ENCODE data around the gene CAV1. TPM values are rescaled to one million over a fixed set of nuclear protein-coding genes. Genes with fewer than 3 reads are reported as not detected.

CAV1 gene
- total RNA-seq, 1 donor from 2014 or later: 502 TPM

- no peak overlapping the region for H3K4me3 Mint-ChIP-seq (ENCODE audit: unreplicated experiment)
- H3K27ac Mint-ChIP-seq (ENCODE audit: unreplicated experiment): peak overlapping the region; percentile 21
- peaks cover 27% of the 10 kb centered on the region for H3K36me3 Mint-ChIP-seq (ENCODE audit: unreplicated experiment)
- no peak for TF ChIP-seq CTCF (IDR thresholded peaks at IDR 0.05)
- DNase-seq (ENCODE audit: extremely low spot score, unreplicated experiment): no peak
- H3K27me3 Mint-ChIP-seq (ENCODE audit: unreplicated experiment): no peaks in the 10 kb centered on the region
- no peaks in the 10 kb centered on the region for H3K9me3 Mint-ChIP-seq (ENCODE audit: unreplicated experiment)
- peaks cover 60% of the 10 kb centered on the region for H3K4me1 Mint-ChIP-seq (ENCODE audit: unreplicated experiment)
Measured at GRCh38 chr7:116505278-116505677, 19.6 kb upstream of the CAV1 start.

- no peak for TF ChIP-seq CTCF (IDR thresholded peaks at IDR 0.05)
- Mint-ChIP-seq H3K9me3 (ENCODE audit: unreplicated experiment) (no peaks in the 10 kb centered on the region), H3K36me3 (ENCODE audit: unreplicated experiment) (peaks cover 27% of the 10 kb centered on the region), H3K4me3 (ENCODE audit: unreplicated experiment) (no peak overlapping the region), H3K27me3 (ENCODE audit: unreplicated experiment) (no peaks in the 10 kb centered on the region), H3K4me1 (ENCODE audit: unreplicated experiment) (peaks cover 61% of the 10 kb centered on the region), H3K27ac (ENCODE audit: unreplicated experiment) (no peak overlapping the region)
- no peak for DNase-seq (ENCODE audit: extremely low spot score, unreplicated experiment)
Measured at GRCh38 chr7:116505823-116506222, 19.0 kb upstream of the CAV1 start.

- Mint-ChIP-seq H3K27me3 (ENCODE audit: unreplicated experiment) (no peaks in the 10 kb centered on the region), H3K9me3 (ENCODE audit: unreplicated experiment) (no peaks in the 10 kb centered on the region), H3K36me3 (ENCODE audit: unreplicated experiment) (peaks cover 24% of the 10 kb centered on the region), H3K4me3 (ENCODE audit: unreplicated experiment) (no peak overlapping the region), H3K27ac (ENCODE audit: unreplicated experiment) (peak overlapping the region; percentile 53), H3K4me1 (ENCODE audit: unreplicated experiment) (peaks cover 58% of the 10 kb centered on the region)
- no peak for DNase-seq (ENCODE audit: extremely low spot score, unreplicated experiment)
- TF ChIP-seq CTCF (IDR thresholded peaks at IDR 0.05): no peak
Measured at GRCh38 chr7:116509982-116510579, 14.8 kb upstream of the CAV1 start.

GRCh38 chr7:116510795-116511194 is 14.0 kb upstream of the CAV1 start:
- peaks cover 56% of the 10 kb centered on the region for H3K4me1 Mint-ChIP-seq (ENCODE audit: unreplicated experiment)
- H3K27ac Mint-ChIP-seq (ENCODE audit: unreplicated experiment): peak overlapping the region; percentile 94
- no peaks in the 10 kb centered on the region for H3K9me3 Mint-ChIP-seq (ENCODE audit: unreplicated experiment)
- no peak for TF ChIP-seq CTCF (IDR thresholded peaks at IDR 0.05)
- DNase-seq (ENCODE audit: extremely low spot score, unreplicated experiment): no peak
- H3K36me3 Mint-ChIP-seq (ENCODE audit: unreplicated experiment): peaks cover 18% of the 10 kb centered on the region
- H3K4me3 Mint-ChIP-seq (ENCODE audit: unreplicated experiment): no peak overlapping the region
- H3K27me3 Mint-ChIP-seq (ENCODE audit: unreplicated experiment): no peaks in the 10 kb centered on the region

GRCh38 chr7:116511552-116512519 is 13.0 kb upstream of the CAV1 start:
- TF ChIP-seq CTCF (IDR thresholded peaks at IDR 0.05): no peak
- peaks cover 12% of the 10 kb centered on the region for H3K36me3 Mint-ChIP-seq (ENCODE audit: unreplicated experiment)
- H3K27ac Mint-ChIP-seq (ENCODE audit: unreplicated experiment): peak overlapping the region; percentile 94
- H3K4me3 Mint-ChIP-seq (ENCODE audit: unreplicated experiment): peak overlapping the region; percentile 68
- no peaks in the 10 kb centered on the region for H3K27me3 Mint-ChIP-seq (ENCODE audit: unreplicated experiment)
- DNase-seq (ENCODE audit: extremely low spot score, unreplicated experiment): no peak
- peaks cover 50% of the 10 kb centered on the region for H3K4me1 Mint-ChIP-seq (ENCODE audit: unreplicated experiment)
- no peaks in the 10 kb centered on the region for H3K9me3 Mint-ChIP-seq (ENCODE audit: unreplicated experiment)

All from osteocyte (in vitro differentiated cells).